ENCODE data around the gene ADAMTS7.
A peak's percentile ranks its signal among the peaks of the same experiment; 100 is the strongest.
"Not testable (repeated sequence)": the region's sequence is repeated elsewhere in the genome, so short reads cannot be mapped to it uniquely, and the experiment has no call there.

ADAMTS7 gene, protein sequence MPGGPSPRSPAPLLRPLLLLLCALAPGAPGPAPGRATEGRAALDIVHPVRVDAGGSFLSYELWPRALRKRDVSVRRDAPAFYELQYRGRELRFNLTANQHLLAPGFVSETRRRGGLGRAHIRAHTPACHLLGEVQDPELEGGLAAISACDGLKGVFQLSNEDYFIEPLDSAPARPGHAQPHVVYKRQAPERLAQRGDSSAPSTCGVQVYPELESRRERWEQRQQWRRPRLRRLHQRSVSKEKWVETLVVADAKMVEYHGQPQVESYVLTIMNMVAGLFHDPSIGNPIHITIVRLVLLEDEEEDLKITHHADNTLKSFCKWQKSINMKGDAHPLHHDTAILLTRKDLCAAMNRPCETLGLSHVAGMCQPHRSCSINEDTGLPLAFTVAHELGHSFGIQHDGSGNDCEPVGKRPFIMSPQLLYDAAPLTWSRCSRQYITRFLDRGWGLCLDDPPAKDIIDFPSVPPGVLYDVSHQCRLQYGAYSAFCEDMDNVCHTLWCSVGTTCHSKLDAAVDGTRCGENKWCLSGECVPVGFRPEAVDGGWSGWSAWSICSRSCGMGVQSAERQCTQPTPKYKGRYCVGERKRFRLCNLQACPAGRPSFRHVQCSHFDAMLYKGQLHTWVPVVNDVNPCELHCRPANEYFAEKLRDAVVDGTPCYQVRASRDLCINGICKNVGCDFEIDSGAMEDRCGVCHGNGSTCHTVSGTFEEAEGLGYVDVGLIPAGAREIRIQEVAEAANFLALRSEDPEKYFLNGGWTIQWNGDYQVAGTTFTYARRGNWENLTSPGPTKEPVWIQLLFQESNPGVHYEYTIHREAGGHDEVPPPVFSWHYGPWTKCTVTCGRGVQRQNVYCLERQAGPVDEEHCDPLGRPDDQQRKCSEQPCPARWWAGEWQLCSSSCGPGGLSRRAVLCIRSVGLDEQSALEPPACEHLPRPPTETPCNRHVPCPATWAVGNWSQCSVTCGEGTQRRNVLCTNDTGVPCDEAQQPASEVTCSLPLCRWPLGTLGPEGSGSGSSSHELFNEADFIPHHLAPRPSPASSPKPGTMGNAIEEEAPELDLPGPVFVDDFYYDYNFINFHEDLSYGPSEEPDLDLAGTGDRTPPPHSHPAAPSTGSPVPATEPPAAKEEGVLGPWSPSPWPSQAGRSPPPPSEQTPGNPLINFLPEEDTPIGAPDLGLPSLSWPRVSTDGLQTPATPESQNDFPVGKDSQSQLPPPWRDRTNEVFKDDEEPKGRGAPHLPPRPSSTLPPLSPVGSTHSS (N-terminal part only)

DNA sequence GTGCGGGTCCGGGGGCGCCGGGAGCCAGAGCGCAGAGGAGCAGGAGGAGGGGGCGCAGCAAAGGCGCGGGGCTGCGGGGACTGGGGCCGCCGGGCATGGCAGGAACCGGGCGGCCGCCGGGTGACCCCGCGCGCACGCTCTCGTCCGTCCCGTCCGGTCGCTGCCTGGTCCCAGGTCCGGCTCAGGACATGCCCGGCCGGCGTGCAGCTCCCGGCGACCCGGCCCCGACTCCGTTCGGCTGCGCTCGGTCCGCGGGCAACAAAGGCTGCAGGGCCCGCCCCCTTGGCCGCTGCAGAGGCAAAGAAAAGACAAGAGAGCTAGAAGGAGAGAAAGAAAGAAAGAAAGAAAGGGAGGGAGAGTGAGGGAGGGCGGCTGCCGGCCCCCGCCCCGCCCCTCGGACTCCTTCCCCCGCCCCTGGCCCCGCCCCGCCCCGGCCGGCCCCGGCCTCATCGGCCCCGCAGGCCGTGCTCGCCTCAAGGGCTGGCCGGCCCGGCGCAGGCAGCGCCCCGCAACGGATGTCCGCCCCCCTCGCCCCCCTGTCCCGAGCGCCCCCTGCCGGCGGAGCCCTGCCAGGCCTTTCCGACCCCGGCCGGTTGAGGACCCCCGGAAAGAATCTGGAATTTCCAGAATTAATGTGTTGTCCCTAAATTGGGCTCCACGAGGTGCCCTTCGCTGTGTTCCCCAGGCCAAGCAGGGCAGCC lies at the start of gene ADAMTS7:
Gene ADAMTS7 (minus strand): TSS at position 341 of the 701 bp plus-strand sequence. CDS start 244 bp downstream, at position 97.
- peak in 1 of 2 experiments; percentile 67 for DNase-seq

DNA sequence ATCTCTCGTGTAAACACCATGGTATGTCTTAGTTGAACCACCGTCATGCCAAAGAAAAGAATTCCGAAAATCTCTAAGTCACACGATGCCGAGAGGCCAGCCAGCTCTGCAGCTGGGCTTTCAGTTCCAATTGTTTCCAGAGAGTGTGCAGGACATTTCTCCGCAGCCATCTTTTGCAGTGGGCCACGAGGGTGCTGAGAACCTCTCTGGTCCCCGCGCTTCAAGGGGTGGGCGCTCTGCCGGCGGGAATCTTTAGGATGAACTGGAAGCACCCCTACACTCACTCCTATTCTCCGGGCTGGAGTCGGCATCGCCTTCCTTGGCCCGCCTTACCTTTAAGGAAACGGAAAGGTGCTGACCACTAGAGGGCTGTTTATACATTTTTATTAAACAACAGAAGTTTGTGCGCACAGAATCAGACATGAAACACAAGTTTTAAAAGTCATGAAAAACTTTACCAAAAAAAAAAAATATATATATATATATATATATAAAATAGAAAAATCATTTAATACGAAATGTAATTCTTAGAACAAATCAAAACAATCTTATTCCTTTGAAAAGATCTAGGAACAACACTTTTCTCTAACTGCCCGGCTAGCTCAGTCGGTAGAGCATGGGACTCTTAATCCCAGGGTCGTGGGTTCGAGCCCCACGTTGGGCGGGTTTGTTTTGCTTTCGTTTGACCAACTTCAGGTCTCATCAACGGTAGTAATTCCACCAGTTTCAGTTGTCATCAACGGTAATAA lies 48.9 kb upstream of the ADAMTS7 start:
- peak; percentile 82 to 91 for DNase-seq

DNA sequence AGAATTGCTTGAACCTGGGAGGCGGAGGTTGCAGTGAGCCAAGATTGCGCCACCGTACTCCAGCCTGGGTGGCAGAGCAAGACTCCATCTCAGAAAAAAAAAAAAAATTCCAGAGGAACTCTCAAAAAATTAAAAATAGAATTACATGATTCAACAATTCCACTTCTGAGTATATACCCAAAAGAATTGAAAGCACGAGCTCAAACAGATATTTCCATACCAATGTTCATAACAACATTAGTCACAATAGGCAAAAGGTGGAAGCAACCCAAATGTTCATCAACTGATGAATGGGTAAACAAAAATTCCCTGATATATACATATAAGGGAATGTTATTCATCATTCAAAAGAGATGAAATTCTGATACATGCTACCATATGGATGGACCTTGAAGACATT lies 44.5 kb upstream of the ADAMTS7 start:
- DNase-seq = no peak

DNA sequence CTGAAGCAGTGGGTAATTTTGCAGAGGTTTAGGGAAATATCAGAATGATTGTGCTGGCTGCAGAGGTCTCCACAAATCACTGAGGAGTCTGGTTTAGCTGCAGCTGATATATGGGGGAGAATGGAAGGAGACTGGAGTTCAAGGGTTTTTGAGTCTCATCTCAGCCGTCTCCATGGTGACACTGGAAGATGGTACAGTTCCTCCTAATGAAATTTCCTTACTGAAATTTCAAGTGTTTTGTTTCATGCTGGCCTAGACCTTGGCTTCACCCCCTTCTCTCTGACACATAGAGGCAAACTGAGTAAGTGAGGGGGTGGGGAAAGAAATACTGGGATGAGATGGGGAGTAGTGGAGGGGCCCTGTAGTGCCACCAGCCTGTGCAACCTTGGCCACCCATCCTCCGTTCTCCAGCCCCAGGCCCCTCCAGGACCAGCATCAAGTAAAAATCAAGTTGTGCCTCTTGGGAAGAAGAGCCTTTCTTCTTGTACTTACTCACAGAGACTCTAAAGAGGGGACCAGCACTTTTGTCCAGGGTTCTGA lies 43.6 kb upstream of the ADAMTS7 start:
- no peak for DNase-seq

DNA sequence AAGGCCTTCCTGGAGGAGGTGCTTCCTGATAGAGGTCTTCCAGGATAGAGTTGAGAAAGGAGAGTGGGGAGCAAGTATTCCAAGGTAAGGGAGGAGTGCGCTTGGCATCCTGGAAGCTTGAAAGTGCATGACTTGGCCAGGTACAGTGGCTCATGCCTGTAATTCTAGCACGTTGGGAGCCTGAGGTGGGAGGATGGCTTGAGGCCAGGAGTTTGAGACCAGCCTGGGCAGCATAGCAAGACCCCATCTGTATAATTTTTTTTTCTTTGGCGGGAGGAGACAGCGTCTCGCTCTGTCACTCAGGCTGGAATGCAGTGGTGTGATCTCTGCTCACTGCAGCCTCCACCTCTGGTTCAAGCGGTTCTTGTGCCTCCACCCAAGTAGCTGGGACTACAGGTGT lies 42.2 kb upstream of the ADAMTS7 start:
- DNase-seq = no peak

DNA sequence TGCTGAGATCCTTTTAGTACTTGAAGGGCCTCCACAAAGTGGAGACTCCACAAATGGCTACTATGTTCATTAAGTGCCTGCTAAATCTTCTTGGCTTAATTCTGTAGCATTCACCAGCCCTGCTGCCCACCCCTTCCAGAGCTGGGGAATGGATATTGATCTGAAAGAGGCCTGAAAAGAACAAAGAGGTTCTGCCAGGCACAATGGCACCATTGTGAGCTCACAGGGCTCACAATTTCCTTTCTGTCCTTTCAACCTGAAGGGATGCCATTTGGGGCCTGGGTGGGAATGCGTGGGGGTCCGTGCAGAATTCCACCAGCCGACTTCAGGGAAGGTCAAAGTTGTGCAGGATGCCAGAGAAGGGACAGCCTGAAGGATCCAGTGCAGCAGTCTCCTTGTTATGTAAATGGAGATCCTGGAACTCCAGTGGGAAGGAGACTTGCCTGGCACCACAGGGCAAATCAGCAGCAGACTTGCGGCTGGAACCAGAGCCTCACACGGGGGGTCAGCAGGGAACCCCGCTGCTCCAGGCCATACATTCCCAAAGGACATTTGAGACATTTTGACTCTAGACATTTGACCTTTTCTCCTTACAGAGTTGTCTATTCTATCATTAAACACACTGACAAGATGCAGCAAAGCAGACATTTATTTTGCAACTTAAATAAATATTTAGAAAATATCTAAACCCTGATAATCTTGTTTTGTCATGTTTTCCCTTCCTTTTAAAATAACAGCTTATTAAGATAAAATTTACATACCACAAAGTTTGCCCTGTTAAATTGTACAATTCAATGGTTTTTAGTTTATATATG lies 39.9 kb upstream of the ADAMTS7 start:
- DNase-seq = no peak

DNA sequence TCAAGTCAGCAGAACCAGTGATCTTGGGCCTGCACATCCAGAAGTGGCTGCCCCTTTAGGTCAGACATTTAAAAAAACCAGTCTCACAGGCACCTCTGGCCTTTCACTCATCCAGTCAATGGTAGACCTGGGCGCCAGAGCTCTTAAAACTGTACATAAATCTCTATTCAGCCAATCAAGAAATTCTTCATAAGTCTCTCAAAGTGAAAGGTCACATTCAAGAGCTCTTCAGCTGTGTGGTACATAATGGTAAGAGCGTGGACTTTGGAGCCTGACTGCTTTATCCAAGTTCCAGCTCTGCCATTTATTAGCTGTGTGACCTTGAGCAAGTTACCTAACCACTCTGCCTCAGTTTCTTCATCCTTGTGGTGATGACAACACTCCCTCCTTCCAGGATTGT lies 39.1 kb upstream of the ADAMTS7 start:
- no peak for DNase-seq

DNA sequence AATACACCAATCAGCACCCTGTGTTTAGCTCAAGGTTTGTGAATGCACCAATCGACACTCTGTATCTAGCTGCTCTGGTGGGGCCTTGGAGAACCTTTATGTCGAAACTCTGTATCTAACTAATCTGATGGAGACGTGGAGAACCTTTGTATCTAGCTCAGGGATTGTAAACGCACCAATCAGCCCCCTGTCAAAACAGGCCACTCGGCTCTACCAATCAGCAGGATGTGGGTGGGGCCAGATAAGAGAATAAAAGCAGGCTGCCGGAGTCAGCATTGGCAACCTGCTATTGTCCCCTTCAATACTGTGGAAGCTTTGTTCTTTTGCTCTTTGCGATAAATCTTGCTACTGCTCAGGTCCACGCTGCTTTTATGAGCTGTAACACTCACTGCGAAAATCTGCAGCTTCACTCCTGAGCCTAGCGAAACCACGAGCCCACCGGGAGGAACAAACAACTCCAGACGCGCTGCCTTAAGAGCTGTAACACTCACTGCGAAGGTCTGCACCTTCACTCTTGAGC lies 36.2 kb upstream of the ADAMTS7 start:
- not testable (repeated sequence) for DNase-seq

DNA sequence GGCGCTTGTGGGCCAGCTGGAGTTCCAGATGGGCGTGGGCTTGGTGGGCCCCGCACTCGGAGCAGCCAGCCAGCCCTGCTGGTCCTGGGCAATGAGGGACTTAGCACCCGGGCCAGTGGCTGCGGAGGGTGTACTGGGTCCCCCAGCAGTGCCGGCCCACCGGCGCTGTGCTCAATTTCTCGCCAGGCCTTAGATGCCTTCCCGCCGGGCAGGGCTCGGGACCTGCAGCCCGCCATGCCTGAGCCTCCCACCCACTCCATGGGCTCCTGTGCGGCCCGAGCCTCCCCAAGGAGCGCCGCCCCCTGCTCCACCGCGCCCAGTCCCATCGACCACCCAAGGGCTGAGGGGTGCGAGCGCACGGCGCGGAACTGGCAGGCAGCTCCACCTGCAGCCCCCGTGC lies 35.6 kb upstream of the ADAMTS7 start:
- DNase-seq = not testable (repeated sequence)

DNA sequence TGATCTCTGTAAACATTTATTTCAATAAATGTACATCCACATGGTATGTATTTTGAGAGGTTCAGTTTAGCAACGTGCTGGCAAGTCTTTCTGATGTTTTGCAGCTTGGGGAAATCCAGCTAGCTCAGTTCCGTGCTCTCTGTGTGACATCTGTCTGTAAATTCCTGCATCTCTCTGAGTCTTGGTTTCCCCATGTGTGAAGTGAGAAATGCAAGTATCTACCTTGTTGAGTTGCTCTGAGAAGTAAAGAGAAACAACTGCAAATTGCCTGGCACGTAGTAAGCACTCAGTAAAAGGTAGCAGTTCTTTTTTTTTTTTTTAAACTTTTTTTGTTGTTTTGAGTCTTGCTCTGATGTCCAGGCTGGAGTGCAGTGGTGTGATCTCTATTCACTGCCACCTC lies 31.3 kb upstream of the ADAMTS7 start:
- DNase-seq = no peak

DNA sequence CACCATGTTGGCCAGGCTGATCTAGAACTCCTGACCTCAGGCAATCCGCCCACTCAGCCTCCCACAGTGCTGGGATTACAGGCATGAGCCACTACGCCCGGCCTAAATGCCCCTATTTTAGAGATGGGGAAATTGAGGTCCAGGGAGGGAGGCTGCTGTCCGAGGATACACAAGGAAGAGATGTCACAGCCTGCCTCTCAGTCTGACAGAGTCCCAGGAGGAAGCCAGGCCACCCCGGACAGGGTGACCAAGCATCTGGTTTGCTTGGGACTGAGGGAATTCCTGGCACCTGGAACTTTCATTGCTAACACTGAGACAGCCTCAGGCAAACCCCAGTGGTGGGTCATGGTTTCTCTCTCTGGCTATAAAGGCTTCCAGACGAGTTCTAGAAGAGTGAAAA lies 30.6 kb upstream of the ADAMTS7 start:
- no peak for DNase-seq

DNA sequence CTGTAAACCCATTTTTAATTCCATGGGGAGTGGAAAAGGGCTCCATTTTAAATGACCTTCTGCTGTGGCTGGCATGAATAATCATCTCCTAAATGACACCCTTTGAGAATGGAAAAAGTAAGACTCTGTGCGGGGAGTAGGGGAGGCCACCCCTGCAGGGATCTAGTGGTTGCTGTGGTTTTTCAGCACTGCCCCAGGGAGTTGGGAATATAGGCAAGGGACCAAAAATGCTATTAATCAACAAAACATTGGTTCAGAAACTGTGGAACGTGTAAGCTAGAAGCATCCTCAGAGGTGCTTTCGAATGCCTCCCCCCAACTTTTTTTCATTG lies 30.1 kb upstream of the ADAMTS7 start:
- DNase-seq = no peak

DNA sequence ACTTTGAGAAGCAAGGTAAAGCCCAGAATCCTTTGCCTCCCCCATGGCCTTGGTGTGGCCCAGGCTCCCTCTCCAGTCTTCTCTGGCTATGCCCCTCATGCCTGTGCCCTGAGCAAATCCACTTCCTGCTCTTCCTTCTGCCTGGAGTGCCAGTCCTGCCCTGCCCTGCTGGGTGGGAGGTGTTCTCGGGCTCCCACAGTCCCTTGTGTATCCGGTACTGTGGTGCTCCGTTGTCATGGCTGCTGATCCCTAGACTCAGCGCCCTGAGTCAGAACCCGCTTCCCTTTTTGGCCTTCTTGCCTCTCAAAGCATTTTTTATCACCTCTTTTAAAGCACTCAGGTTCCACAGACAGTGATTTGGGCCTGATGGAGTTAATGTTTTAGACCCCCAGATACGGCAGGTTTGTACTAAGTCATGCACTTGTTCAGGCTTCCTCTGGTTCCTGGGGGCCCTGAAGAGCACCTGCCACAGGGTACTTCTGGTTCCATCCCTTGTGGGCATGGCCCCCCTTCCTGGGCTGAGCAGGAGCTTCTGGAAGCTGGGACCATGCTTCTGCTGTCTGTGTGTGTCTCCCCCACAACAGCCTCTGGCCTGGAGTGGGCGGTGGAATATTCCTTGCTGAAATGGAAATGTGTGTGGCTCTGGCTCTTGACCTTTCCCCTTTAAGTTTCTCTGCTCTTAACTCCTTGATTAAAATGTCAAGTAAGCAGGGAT lies 29.6 kb upstream of the ADAMTS7 start:
- no peak for DNase-seq

DNA sequence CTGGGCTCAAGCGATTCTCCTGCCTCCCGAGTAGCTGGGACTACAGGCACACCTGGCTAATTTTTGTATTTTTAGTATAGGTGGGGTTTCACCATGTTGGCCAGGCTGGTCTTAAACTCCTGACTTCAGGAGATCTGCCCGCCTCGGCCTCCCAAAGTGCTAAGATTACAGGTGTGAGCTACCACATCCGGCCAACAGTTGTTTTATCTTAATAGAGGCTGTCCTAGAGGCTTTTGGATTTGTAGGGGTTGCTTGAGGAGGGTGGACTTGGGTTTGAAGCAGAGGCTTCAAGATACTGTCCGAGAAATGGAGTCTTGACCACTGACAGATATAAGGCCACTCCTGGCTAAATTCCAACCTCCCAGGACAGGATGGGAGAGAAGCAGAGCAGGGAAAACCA lies 27.9 kb upstream of the ADAMTS7 start:
- DNase-seq = not testable (repeated sequence)

DNA sequence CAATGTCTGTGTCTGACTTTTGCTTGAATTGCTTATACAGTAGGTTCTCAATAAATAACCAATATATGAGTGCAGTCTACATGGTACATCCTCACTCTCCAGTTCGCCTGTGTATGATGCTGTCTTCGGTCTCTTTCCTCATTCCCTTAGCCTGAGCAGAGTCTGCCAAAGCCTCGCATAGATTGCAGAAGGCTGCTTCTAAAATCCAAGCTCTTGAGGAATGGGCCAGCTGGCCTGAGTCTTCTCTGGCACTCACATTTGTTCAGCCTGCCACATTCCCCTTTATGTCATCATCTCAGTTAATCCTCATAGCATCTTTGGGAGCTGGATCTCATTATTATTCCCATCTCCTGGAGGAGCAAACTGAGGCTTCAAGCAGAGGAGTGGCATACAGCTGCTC lies 27.2 kb upstream of the ADAMTS7 start:
- DNase-seq = no peak

DNA sequence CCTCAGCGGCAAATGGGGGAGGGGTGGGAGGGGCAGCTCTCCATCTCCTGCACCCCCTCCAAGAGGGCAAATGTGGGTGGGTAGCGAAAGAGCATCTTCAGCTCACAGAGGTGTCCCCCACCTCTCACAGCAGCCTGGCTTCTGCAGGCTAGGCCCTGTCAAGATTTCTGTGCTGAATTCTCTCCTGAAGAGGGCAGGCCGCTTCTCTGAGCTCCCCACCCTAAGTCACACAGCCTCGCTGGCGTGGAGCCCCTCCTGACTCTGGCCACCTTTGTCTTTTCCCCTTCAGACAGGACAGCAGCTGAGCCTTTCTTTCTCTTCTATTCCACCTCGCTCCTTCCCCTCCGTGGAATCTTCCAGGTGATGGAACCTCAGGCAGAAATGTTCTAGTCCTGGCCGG lies 26.3 kb upstream of the ADAMTS7 start:
- DNase-seq = no peak

DNA sequence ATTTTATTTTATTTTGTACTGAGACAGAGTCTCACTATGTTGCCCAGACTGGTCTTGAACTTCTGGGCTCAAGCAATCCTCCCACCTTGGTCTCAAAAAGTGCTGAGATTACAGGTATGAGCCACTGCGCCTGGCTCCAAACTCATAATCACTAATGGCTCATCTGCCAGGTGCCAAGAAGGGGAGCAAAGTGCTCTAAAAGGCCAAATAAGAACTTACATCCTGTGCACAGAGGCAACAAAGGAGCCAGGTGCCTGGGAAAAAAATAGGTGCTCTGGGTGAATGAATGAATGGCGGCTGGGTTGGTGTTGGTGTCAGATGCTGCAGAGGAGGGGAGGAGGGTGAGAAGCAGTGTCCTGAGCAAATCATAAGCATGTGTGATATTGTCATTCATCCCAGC lies 25.9 kb upstream of the ADAMTS7 start:
- DNase-seq = no peak

DNA sequence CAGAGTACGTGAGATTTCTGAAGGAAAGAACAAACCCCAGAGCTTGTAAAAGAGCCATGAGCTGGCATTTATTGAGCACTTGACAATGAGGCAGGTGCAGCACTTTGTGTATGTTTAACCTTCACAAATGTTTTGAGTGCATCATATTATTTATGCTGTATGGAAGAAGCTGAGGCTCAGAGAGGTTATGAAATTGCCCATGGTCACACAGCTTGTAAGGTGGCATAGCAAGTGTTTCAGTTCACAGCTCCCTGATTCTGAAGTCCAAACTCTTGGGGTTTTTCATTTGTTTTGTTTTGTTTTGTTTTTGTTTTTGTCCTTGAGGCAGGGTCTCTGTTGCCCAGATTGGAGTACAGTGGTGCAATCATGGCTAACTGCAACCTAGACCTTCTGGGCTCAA lies 25.1 kb upstream of the ADAMTS7 start:
- no peak for DNase-seq

Measured in SW 1271 (cell line).